Stimulated activated CD4-positive, alpha-beta T cell treated with anti-CD3 and anti-CD28 coated beads, Interleukin-1b, Interleukin-23, amount 100 ng/mL, for 24 hours (primary cell): ENCODE results near the gene CPEB4.

Experiments used
- DNase-seq, 4 experiments: peaks; one replicate each; pipeline ENCODE4 v3.0.0-alpha.2; 2020; ENCODE audit warnings: low read depth in 4 of 4, low spot score in 1 of 4

CPEB4 gene

GRCh38 chr5:173884402-173885053 lies 3.6 kb upstream of the CPEB4 start:
- no peak for DNase-seq

- DNase-seq: no peak
Measured at GRCh38 chr5:173885054-173885443, 3.1 kb upstream of the CPEB4 start.

- DNase-seq: no peak
Measured at GRCh38 chr5:173885475-173886010, 2.6 kb upstream of the CPEB4 start.

GRCh38 chr5:173886150-173886549 lies 2.0 kb upstream of the CPEB4 start:
- DNase-seq: no peak

GRCh38 chr5:173888473-173889131 lies 453 bp downstream of the CPEB4 start:
- DNase-seq: no peak

- no peak for DNase-seq
Measured at GRCh38 chr5:173890195-173890991, 2.2 kb downstream of the CPEB4 start.

GRCh38 chr5:173891308-173892116 lies 3.4 kb downstream of the CPEB4 start:
- no peak for DNase-seq

GRCh38 chr5:173893192-173893561 lies 5.0 kb downstream of the CPEB4 start:
- DNase-seq: no peak

- no peak for DNase-seq
Measured at GRCh38 chr5:173895401-173896165, 7.4 kb downstream of the CPEB4 start.

- no peak for DNase-seq
Measured at GRCh38 chr5:173896631-173897030, 8.5 kb downstream of the CPEB4 start.

- no peak for DNase-seq
Measured at GRCh38 chr5:173901705-173902104, 13.6 kb downstream of the CPEB4 start.

GRCh38 chr5:173902334-173902733 lies 14.2 kb downstream of the CPEB4 start:
- no peak for DNase-seq

GRCh38 chr5:173902743-173903142 lies 14.6 kb downstream of the CPEB4 start:
- no peak for DNase-seq

- no peak for DNase-seq
Measured at GRCh38 chr5:173903396-173904140, 15.4 kb downstream of the CPEB4 start.

- DNase-seq: no peak
Measured at GRCh38 chr5:173904151-173904550, 16.0 kb downstream of the CPEB4 start.

GRCh38 chr5:173907284-173907683 lies 19.1 kb downstream of the CPEB4 start:
- DNase-seq: no peak

GRCh38 chr5:173907686-173908371 lies 19.7 kb downstream of the CPEB4 start:
- no peak for DNase-seq

- DNase-seq: no peak
Measured at GRCh38 chr5:173909199-173909598, 21.1 kb downstream of the CPEB4 start.

GRCh38 chr5:173910215-173910614 lies 22.1 kb downstream of the CPEB4 start:
- no peak for DNase-seq
